Endothelial cell of umbilical vein (primary cell): ENCODE measurements around the gene PAN3. TPM values are rescaled to one million over a fixed set of nuclear protein-coding genes. Genes with fewer than 3 reads are reported as not detected.

Experiments
- BruUV-seq: library from RNA; stranded (reverse); fragments of 400-500 nt; replicated peaks from 2 replicates; lab custom pipeline; 2021; lab: Mats Ljungman, UMichigan
- CTCF ChIA-PET: fragments of 300-600, 350-600 bp; sonication (Branson Sonifier 250); formaldehyde crosslinking; loops from one replicate; lab custom pipeline; 2021; ENCODE audit warnings: antibody characterized with exemption, inconsistent platforms; lab: Charles Lee
- POLR2A ChIA-PET: fragments of 300-600, 350-600 bp; sonication (Branson Sonifier 250); formaldehyde crosslinking; loops from one replicate; lab custom pipeline; 2021; ENCODE audit warnings: antibody characterized with exemption, inconsistent platforms; lab: Charles Lee
- DNase-seq: peaks from one replicate; pipeline ENCODE4 v3.0.0-alpha.2; 2011; ENCODE audit warnings: low read depth, low spot score
- FAIRE-seq: peaks from 2 replicates; lab custom pipeline; 2011; peaks lifted over from hg19 to GRCh38; lab: Jason Lieb, UNC
- H2AFZ ChIP-seq: 2 replicates; pipeline ENCODE4 v1.6.0; 2012; ENCODE audit warnings: low read depth, low read length, control low read depth, inconsistent platforms
- H3K27ac ChIP-seq: 2 replicates; pipeline ENCODE4 v1.5.1; 2011; ENCODE audit warnings: low read depth, mild to moderate bottlenecking, control low read depth, low read length, moderate library complexity; ENCODE audit not compliant: insufficient read depth
- H3K27me3 ChIP-seq, 2 experiments: 2 replicates each; pipeline versions ENCODE4 v1.6.0 to v1.6.1; 2011; ENCODE audit warnings: low read length in 2 of 2, mixed read lengths in 1 of 2; ENCODE audit not compliant: control insufficient read depth in 2 of 2, insufficient read depth in 2 of 2
- H3K36me3 ChIP-seq, 2 experiments: 2 replicates in 1 of 2; 3 replicates in 1 of 2; pipeline ENCODE4 v1.5.1; 2011; ENCODE audit warnings: low read length in 2 of 2, mild to moderate bottlenecking in 1 of 2, moderate library complexity in 1 of 2; ENCODE audit not compliant: control insufficient read depth in 2 of 2, insufficient read depth in 2 of 2; ENCODE audit errors: extremely low read depth in 1 of 2
- H3K4me1 ChIP-seq: 3 replicates; pipeline ENCODE4 v1.5.1; 2011; ENCODE audit warnings: mild to moderate bottlenecking, low read length; ENCODE audit not compliant: control insufficient read depth, insufficient read depth; ENCODE audit errors: extremely low read depth
- H3K4me2 ChIP-seq: 2 replicates; pipeline ENCODE4 v1.6.1; 2011; ENCODE audit warnings: low read length, control low read depth, mixed read lengths; ENCODE audit not compliant: insufficient read depth
- H3K4me3 ChIP-seq, 3 experiments: fragments of 200-600 bp in 1 of 3; sonication (generic), shearing (Covaris generic) in 1 of 3; replicated peaks in 1 of 3; 2 replicates each; pipeline ENCODE4 v1.5.1; 2011 to 2016; ENCODE audit warnings: control low read depth in 3 of 3, low read length in 3 of 3, mild to moderate bottlenecking in 2 of 3, inconsistent platforms in 1 of 3, low read depth in 1 of 3, moderate library complexity in 1 of 3; ENCODE audit not compliant: insufficient read depth in 1 of 3
- H3K79me2 ChIP-seq: 2 replicates; pipeline ENCODE4 v1.6.0; 2012; ENCODE audit warnings: low read length, inconsistent platforms; ENCODE audit not compliant: control insufficient read depth, insufficient read depth
- H3K9ac ChIP-seq: replicated peaks from 2 replicates; pipeline ENCODE3; 2011; ENCODE audit warnings: low read length, control low read depth; ENCODE audit not compliant: insufficient read depth; ENCODE audit errors: extremely low read depth
- H3K9me1 ChIP-seq: replicated peaks from 3 replicates; pipeline ENCODE4 v1.6.0; 2011; ENCODE audit warnings: mild to moderate bottlenecking, low read length; ENCODE audit not compliant: control insufficient read depth, insufficient read depth; ENCODE audit errors: extremely low read depth
- H3K9me3 ChIP-seq: replicated peaks from 2 replicates; pipeline ENCODE4 v1.5.1; 2012; ENCODE audit warnings: low read length, inconsistent platforms; ENCODE audit not compliant: control insufficient read depth, insufficient read depth
- H4K20me1 ChIP-seq: replicated peaks from 2 replicates; pipeline ENCODE3; 2011; ENCODE audit warnings: mild to moderate bottlenecking, low read length; ENCODE audit not compliant: control insufficient read depth, insufficient read depth; ENCODE audit errors: extremely low read depth
- GATA2 ChIP-seq: IDR thresholded peaks from 2 replicates; pipeline ENCODE4 v1.7.0; 2011; ENCODE audit warnings: low read depth, mild to moderate bottlenecking, moderate library complexity, mixed read lengths, low read length; ENCODE audit not compliant: insufficient read length, insufficient read depth
- JUN ChIP-seq: IDR thresholded peaks from 2 replicates; pipeline ENCODE4 v1.6.1; 2011; ENCODE audit warnings: borderline replicate concordance, low read depth; ENCODE audit not compliant: insufficient read length, insufficient read depth
- MYC ChIP-seq: IDR thresholded peaks from one replicate; pipeline ENCODE4 v1.6.1; 2011; ENCODE audit warnings: mild to moderate bottlenecking, low read depth, low read length
- POLR2A ChIP-seq: IDR thresholded peaks from 2 replicates; pipeline ENCODE4 v1.6.1; 2012; ENCODE audit warnings: low read depth, mild to moderate bottlenecking, control low read depth, low read length
- dilution Hi-C: fragments of 300-500 bp; cut with MboI; formaldehyde crosslinking; loops from one replicate; pipeline ENCODE4 v1.15.0; 2019; ENCODE audit warnings: low sequenced_read_pairs; ENCODE audit not compliant: extremely low pct_ligation_motif_present
- intact Hi-C: fragments of 100-400 bp; cut with micrococcal nuclease; formaldehyde crosslinking; loops from one replicate; pipeline ENCODE4 v1.10.0; 2022
- polyA plus RNA-seq, 4 experiments: library from polyadenylated mRNA; depleted of rRNA in 3 of 4; stranded (reverse) in 3 of 4; unstranded in 1 of 4; fragments of >200 nt; gene quantifications; 2 replicates each; pipeline versions ENCODE4 v1.2.1 to v1.2.3, GENCODE V29; 2011 to 2012; ENCODE audit warnings: missing spikeins in 1 of 4
- total RNA-seq: library from RNA; stranded (reverse); gene quantifications from 2 replicates; pipeline ENCODE4 v1.2.3, GENCODE V29; 2021
- TF ChIP-seq, protein P1 (sequence below), 2 donors: IDR thresholded peaks; 1 replicate in 1 of 2; 2 replicates in 1 of 2; pipeline ENCODE4 v1.5.1; 2011; ENCODE audit warnings: low read length in 2 of 2, mild to moderate bottlenecking in 2 of 2, moderate library complexity in 2 of 2, control low read depth in 1 of 2, inconsistent platforms in 1 of 2, low read depth in 1 of 2; ENCODE audit not compliant: insufficient read depth in 1 of 2; ENCODE audit errors: extremely low read depth in 1 of 2

PAN3 gene
- total and polyA plus RNA-seq, 2 donors (not counting 3 experiments of a cell fraction or from before 2014, with no cell fraction given), result 8.5 to 31.9 TPM

DNA sequence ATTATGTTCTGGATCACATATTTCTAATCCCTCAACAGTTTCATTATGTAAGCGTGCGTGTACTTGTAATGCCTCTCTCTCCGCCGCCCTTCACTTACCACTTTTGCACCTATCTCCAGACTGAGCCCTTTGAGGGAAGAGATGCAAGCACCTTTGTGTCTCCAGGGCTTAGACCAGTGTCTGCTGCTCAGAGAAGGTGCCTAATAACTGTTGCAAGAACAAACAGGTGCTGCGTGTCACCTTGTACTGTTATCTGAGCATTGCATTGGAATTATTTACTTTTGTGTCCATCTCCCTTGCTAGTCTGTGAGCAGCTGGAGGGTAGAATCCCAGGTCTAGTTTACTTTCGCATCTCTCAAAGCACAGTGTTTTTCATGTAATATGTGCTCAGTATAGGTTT, 200.4 kb downstream of the PAN3 start:
- H3K27ac ChIP-seq, result peak overlapping the region; percentile 19
- no peaks in the 10 kb centered on the region for H3K9me3 ChIP-seq
- no peaks in the 10 kb centered on the region for H3K27me3 ChIP-seq
- BruUV-seq, result no TSS peak
- no peak overlapping the region for H3K4me2 ChIP-seq
- CTCF ChIA-PET, result interaction anchor here (3.9 kb wide), 1 partner anchor 15 kb away, joined by 22 read pairs; no protein-coding TSS in a partner anchor
- H3K9ac ChIP-seq, result no peak overlapping the region
- no peaks in the 10 kb centered on the region for H3K79me2 ChIP-seq
- no peak overlapping the region for H3K4me3 ChIP-seq
- intact Hi-C loops, result no loop called here
- H3K36me3 ChIP-seq, result peaks cover 0 to 2% of the 10 kb centered on the region in 2 experiments
- H3K9me1 ChIP-seq, result no peaks in the 10 kb centered on the region
- dilution Hi-C loops, result no loop called here
- H2AFZ ChIP-seq, result no peak overlapping the region
- FAIRE-seq, result no peak
- peaks cover 69% of the 10 kb centered on the region for H3K4me1 ChIP-seq
- no peaks in the 10 kb centered on the region for H4K20me1 ChIP-seq
- TF ChIP-seq, protein P1, sequence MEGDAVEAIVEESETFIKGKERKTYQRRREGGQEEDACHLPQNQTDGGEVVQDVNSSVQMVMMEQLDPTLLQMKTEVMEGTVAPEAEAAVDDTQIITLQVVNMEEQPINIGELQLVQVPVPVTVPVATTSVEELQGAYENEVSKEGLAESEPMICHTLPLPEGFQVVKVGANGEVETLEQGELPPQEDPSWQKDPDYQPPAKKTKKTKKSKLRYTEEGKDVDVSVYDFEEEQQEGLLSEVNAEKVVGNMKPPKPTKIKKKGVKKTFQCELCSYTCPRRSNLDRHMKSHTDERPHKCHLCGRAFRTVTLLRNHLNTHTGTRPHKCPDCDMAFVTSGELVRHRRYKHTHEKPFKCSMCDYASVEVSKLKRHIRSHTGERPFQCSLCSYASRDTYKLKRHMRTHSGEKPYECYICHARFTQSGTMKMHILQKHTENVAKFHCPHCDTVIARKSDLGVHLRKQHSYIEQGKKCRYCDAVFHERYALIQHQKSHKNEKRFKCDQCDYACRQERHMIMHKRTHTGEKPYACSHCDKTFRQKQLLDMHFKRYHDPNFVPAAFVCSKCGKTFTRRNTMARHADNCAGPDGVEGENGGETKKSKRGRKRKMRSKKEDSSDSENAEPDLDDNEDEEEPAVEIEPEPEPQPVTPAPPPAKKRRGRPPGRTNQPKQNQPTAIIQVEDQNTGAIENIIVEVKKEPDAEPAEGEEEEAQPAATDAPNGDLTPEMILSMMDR (IDR thresholded peaks at IDR 0.05; ENCODE audit: extremely low read depth in 1 of 2, insufficient read depth in 1 of 2, low read depth in 1 of 2, low read length in 2 of 2), result no peak
- TF ChIP-seq GATA2, result no peak
- POLR2A ChIA-PET, result no interaction called here
- no peak for DNase-seq

DNA sequence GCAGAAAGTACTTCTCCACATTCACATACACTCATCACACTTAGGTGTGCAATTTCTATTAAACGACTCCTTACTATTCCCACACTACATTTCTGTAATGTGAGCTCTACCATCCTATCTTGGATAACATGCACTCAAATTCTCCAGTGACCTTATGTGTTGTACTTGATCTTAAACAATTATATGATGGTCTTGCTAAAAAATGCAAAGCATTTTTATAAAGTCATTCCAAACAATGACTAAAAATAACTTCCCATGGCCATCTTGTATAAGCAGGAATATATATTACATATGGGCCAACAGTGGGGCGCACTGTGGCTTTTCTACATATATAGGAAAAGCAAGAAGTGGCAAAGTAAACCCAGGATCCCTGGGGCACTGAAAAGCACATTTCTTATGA, 201.1 kb downstream of the PAN3 start:
- Histone ChIP-seq H3K4me1 (peaks cover 62% of the 10 kb centered on the region), H3K27ac (peak overlapping the region; percentile 11)
- FAIRE-seq, result no peak

More for the DNA sequence above, 201.1 kb downstream of the PAN3 start:
- Histone ChIP-seq H3K36me3 (peaks cover 0 to 2% of the 10 kb centered on the region in 2 experiments), H3K27me3 (no peaks in the 10 kb centered on the region), H3K9ac (no peak overlapping the region), H3K9me1 (no peaks in the 10 kb centered on the region), H4K20me1 (no peaks in the 10 kb centered on the region), H3K9me3 (no peaks in the 10 kb centered on the region), H3K4me2 (no peak overlapping the region), H3K79me2 (no peaks in the 10 kb centered on the region), H2AFZ (no peak overlapping the region), H3K4me3 (no peak overlapping the region)
- TF ChIP-seq MYC (no peak), POLR2A (no peak), JUN (peak; percentile 58)
- intact Hi-C loops, result no loop called here
- dilution Hi-C loops, result no loop called here
- no peak for DNase-seq
- no TSS peak for BruUV-seq
- POLR2A ChIA-PET, result no interaction called here
- CTCF ChIA-PET, result no interaction called here
